ENCODE results near the gene ZNF638.
"Not testable (repeated sequence)": the region's sequence is repeated elsewhere in the genome, so short reads cannot be mapped to it uniquely, and the experiment has no call there.

ZNF638 gene

GRCh38 chr2:71417300-71418202 is 86.0 kb downstream of the ZNF638 start:
- no peak for DNase-seq

- DNase-seq: no peak
These were observed 87.6 kb downstream of the ZNF638 start for GRCh38 chr2:71419145-71419544.

- DNase-seq: no peak
These were observed 88.4 kb downstream of the ZNF638 start for GRCh38 chr2:71419976-71420375.

- DNase-seq: no peak
These were observed 91.2 kb downstream of the ZNF638 start for GRCh38 chr2:71422786-71423185.

- no peak for DNase-seq
These were observed 92.3 kb downstream of the ZNF638 start for GRCh38 chr2:71423817-71424420.

- no peak for DNase-seq
These were observed 95.1 kb downstream of the ZNF638 start for GRCh38 chr2:71426721-71427120.

GRCh38 chr2:71428472-71429383 is 97.1 kb downstream of the ZNF638 start:
- no peak for DNase-seq

- not testable (repeated sequence) for DNase-seq
These were observed 113.6 kb downstream of the ZNF638 start for GRCh38 chr2:71445142-71445541.

GRCh38 chr2:71446505-71446904 is 114.9 kb downstream of the ZNF638 start:
- DNase-seq: no peak

- no peak for DNase-seq
These were observed 117.8 kb downstream of the ZNF638 start for GRCh38 chr2:71449343-71449742.

- DNase-seq: no peak
These were observed 120.1 kb downstream of the ZNF638 start for GRCh38 chr2:71451705-71452104.

- peak; percentile 47 for DNase-seq
These were observed 121.0 kb downstream of the ZNF638 start for GRCh38 chr2:71452565-71452964.

- peak; percentile 74 for DNase-seq
These were observed 122.0 kb downstream of the ZNF638 start, which contains the start of gene DYSF for GRCh38 chr2:71453404-71454220. DYSF (plus strand) TSS chr2:71453561.

- peak; percentile 50 for DNase-seq
These were observed 122.8 kb downstream of the ZNF638 start for GRCh38 chr2:71454221-71455010.

GRCh38 chr2:71455011-71455740 is 123.6 kb downstream of the ZNF638 start:
- DNase-seq: no peak

GRCh38 chr2:71455741-71456569 is 124.4 kb downstream of the ZNF638 start:
- DNase-seq: no peak

- DNase-seq: no peak
These were observed 125.0 kb downstream of the ZNF638 start for GRCh38 chr2:71456617-71457016.

- no peak for DNase-seq
These were observed 125.7 kb downstream of the ZNF638 start for GRCh38 chr2:71457123-71457915.

- no peak for DNase-seq
These were observed 126.3 kb downstream of the ZNF638 start for GRCh38 chr2:71457923-71458322.

All from right hindlimb (tissue), 1 donor.